NCI-H146 treated with DMSO at 0.1 percent for 48 hours (cell line): ENCODE data around the gene AQP12A.
"Not testable (repeated sequence)": the region's sequence is repeated elsewhere in the genome, so short reads cannot be mapped to it uniquely, and the experiment has no call there.

Experiments used
- DNase-seq: peaks from one replicate; lab custom pipeline; 2025; ENCODE audit not compliant: unreplicated experiment; lab: John Stamatoyannopoulos, UW

AQP12A gene

DNA sequence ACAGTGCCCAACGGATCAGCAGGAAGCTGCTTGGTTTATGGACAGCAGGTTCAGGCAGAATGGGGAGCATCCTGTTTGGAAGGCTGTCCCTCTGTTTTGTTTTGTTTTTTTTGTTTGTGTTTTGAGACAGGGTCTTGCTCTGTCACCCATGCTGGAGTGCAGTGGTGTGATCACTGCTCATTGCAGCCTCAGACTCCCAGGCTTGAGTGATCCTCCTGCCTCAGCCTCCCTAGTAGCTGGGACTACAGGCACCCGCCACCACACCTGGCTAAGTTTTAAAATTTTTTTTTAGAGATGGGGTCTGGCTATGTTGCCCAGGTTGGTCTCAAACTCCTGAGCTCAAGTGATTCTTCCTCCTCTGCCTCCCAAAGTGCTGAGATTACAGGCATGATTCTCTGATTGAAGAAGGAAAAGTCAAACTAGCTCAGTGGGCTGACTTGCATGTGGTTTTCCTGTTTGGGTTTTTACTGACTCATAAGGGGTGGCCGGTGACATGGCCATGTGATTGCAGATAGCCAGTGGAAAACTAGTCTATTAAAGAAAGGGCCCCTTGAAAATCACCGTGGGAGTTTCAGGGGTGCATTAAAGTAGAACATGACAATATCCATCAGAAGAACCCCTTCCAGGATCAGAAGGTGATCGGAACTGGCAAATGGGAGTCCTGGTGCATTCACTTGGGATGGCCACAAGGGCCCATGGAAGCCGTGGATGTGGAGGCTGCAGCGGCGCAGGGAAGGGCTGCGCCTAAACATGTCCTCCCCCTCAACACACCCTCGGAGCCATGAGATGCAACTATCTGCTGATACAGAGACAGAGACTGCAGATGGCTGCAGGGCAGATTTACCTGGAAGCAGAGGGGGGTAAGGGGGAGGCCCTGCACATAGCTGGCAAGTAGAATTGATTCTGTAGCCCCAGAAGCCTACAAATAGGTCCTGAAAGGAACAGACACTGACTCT is 35.5 kb upstream of the AQP12A start:
- DNase-seq: no peak

DNA sequence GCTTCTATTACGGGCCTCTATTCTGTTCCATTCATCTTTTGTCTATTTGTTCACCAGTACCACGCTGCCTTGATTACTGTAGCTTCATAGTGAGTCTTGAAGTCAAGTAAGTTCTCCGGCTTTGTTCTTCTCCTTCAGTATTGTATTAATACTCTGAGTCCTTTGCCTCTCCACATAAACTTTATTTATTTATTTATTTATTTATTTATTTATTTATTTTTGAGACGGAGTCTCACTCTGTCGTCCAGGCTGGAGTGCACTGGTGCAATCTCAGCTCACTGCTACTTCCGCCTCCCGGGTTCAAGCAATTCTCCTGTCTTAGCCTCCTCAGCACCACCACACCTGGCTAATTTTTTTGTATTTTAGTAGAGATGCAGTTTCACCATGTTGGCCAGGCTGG is 31.8 kb upstream of the AQP12A start:
- not testable (repeated sequence) for DNase-seq

DNA sequence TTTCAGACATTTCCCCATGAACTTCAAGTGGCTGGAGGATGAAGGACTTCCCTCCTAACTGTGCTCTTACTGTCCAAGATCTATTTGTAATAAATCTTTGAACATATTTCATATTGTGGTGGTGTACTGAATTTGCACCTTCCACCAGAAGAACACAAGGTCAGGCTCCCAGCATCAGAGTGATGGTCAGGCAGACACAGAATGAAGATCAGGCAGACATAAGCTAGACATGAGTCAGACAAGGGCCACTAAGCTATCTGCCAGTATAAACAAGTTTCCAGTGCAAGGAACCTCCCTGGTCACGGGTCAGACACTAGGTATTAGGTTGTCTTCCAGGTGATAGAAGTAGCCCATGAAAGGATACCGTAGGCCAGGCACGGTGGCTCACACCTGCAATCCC is 29.0 kb upstream of the AQP12A start:
- no peak for DNase-seq

DNA sequence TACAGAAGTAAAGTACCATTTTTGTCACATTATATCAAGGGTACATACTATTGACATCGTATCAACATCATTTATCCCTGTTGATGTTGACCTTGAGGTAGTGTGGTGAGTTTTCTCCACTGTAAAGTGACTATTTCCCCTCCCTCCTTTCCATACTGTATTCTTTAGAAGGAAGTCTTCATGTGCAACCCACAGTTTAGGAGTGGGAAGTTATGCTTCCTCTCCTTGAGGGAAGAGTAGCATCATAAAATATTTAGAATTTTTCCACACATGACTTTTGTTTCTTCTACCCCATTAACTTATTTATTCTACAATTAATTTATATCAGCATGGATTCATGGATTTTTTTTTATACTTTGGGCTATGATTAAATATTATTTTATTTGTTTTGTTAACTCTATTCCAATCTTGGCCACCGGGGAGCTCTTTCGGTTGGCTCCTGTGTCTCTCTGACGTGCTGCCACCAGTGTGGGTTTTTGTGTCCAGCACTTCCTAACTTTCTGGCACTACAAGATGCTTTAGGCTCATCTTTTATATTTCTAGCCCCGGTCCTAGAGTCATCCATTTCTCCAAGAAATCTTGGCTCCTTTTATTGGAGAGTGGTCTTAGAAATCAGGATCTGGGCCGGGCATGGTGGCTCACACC is 28.0 kb upstream of the AQP12A start:
- no peak for DNase-seq

DNA sequence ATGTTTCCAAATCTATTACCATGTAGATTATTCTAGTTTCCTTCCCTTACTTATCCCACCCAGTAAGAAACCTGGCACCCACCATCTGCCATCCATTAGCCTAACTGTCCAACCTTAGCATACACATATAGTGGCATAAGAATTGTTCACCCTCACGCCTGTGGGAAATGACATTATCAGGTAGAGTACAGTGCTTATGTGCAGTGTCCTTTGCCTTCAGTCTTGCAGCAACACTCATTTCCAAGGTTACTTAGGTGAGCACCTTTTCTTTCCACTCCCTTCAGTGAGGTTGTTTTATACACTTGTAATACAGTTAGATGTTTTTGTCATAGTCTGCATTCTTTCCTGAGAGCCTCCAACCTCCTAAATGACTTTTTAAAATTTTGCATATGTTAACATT is 27.0 kb upstream of the AQP12A start:
- no peak for DNase-seq

DNA sequence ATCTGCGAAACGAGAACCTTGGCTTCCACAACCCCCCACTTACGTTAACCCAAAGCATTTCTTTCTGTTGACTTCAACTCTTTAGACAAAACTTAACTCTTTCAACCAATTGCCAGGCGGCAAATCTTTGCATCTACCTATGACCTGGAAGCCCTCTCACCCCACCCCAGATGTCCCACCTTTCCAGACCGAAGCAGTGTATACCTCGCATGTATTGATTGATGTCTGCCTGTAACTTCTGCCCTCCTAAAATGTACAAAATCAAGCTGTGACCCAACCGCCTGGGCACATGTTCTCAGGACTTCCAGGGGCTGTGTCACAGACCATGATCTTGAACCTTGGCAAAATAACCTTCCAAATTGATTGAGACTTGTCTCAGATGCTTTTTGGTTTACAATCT is 21.3 kb upstream of the AQP12A start:
- no peak for DNase-seq

DNA sequence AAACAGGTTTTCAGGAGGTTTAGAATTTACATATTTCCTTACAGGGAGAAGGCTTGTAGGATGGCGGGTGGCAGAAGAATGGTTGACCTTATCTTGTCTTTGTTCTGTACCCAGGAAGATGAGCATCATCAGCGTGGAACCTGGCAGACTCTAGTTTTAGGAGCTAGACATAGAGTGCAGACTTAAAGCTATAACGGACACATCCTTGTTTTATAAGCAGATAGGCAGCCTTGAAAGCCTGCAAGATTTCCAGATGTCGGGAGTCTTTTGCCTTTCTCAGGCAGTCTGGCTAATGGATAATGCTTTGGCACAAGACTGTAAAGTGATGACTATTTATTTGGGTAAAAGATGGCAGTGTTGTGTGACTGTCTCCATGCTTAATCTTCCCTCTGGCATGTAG is 20.7 kb upstream of the AQP12A start:
- no peak for DNase-seq

DNA sequence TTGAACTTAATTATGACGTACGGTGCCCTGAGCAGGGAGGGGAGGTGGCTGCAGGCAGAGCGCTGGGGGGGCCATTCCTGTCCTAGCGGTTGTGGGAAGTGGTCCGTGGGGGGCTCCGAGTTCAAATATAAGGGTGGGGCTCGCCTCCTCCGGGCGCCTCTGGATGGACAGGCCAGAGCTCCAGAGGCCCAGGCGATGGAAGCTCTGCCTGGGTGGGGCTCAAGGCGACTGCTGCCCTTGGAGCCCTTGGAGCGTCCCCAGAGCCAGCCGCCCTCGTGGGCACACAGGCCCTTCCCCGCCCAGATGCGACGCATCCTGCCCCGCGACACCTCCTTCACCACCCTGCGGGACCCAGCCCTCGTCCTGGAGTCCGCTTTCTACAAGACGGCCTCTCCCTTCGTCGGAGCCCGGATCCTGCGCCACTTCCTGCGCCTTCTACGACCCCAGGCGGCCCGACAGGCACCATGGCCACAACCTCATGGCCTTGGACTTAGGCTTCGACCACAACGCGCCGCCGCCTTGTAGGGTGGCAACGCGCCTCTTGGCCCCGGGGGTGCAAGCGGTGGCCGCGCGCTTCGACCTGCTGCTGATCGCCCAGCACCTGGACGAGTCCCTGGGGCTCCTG is 19.5 kb upstream of the AQP12A start:
- no peak for DNase-seq

DNA sequence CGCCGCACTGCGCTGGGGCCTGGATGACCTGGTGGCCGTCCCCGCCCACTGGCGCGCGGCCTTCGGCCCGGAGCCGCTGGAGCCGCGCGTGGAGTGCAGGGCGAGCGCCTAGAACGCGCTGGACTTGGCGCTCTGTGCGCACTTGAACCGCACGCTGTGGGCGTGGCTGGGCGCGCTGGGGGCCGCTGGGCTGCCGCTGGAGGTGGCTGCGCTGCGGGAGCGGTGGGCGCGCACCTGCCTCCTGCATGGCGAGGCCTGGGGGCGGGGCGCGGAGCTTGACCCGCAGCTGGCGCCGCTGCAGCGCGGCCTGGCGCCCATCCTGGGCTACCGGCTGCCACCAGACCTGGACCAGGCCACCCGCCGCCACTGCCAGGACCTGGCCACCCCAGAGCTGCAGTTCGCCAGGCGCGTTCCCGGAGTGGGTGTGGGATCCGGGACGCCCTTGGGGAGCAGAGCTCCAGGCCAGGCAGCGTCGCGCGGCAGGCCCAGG is 18.9 kb upstream of the AQP12A start:
- no peak for DNase-seq

DNA sequence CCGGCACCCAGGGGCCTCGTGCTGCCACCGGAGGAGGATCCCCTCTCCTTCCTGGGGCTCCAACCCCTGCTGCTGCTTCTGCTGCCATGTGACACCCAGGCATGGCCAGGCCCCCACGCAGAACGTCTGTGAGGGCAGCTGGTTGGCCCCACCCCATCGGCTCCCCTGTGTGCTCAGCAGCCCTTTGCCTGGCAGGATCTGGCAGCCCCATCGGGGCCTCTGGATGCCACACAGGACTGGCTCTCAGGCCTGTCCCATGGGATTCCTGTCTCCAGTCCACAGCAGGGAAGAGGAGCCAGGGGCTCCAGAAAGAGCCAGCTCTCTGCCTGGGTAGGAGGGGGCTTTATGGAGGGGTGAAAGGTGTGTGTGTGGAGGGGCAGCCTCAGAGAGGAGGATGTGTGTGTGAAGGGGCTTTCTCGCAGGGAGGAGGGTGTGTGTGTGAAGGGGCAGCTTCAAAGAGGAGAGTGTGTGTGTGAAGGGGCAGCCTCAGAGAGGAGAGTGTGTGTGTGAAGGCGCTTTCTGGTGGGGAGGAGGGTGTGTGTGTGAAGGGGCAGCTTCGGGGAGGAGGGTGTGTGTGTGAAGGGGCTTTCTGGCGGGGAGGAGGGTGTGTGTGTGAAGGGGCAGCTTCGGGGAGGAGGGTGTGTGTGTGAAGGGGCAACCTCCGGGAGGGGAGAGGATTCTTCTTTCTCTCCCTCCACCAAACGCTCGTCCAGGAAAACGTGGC is 17.0 kb upstream of the AQP12A start:
- DNase-seq: not testable (repeated sequence)

DNA sequence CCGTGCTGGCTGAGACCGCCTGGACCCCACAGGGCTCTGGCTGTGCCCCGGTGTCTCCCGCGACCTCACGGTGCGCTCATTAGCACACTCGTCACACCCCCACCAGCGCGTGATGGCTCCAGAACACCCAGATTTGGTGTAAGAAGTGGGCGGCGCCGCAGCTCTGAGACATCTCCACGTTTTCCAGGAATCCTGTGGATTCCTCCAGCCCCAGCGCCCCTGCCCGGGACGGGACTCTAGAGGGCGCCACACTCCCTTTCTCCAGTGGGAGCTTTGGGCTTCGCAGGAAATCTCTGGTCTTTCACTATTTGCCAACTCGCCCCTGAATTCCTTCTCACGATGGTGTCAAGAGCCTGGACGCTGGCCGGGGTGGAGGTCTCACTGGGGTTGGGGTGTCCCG is 16.3 kb upstream of the AQP12A start:
- not testable (repeated sequence) for DNase-seq

DNA sequence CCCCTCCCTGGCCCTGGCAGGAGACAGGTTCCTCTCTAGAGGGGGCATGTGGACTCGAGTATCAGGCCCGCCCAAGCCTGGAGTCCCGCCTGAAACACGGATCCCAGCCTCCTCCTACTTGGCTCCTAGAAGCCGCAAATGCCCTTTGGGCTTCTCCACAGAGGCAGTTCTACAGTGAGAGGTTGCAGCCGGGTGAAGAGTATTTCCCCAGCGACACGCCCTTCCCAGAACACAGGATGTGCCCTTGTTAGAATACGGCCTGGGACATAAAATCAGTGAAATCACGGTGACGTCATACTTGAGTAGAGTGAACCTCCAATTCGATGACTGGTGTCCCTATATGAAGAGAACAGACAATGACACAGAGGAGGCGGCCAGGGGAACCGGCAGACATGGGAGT is 13.6 kb upstream of the AQP12A start:
- not testable (repeated sequence) for DNase-seq

DNA sequence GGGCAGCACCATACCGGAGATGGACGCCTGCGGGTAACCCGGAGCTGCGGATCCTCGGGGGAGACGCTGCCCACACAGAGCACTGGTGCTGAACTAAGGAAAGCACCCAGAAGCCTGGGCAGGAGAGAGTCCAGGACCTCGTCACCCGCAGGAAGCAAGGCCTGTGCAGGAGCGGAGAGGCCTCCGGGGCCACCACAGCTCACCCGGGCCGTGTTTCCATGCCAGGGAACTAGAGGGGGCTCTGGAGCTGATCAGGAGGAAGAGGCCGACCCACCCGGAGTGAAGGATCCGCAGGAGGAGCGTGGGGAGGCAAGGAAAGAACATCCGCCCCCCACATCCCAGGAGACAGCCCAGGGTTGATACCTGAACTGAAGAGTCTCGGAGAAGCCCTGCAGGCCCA is 12.8 kb upstream of the AQP12A start:
- DNase-seq: not testable (repeated sequence)

DNA sequence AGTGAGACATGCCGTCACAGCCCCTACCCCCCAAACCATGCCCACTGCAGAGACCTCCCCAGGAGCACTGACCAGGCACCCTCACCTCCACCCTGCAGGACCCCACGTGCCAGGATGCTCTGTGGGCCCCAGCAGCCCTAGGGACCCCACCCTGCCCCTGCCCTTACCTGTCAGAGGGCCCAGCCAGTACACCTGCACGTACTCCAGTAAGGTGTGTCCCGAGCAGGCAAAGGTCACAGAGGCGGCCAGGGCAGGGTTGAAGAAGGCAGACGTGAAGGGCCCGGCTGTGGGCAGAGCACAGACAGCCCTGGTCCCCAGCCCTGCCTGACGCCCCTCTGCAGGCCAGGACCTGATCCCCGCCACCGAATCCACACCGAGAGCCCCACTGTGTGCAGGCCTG is 11.5 kb upstream of the AQP12A start:
- DNase-seq: not testable (repeated sequence)

DNA sequence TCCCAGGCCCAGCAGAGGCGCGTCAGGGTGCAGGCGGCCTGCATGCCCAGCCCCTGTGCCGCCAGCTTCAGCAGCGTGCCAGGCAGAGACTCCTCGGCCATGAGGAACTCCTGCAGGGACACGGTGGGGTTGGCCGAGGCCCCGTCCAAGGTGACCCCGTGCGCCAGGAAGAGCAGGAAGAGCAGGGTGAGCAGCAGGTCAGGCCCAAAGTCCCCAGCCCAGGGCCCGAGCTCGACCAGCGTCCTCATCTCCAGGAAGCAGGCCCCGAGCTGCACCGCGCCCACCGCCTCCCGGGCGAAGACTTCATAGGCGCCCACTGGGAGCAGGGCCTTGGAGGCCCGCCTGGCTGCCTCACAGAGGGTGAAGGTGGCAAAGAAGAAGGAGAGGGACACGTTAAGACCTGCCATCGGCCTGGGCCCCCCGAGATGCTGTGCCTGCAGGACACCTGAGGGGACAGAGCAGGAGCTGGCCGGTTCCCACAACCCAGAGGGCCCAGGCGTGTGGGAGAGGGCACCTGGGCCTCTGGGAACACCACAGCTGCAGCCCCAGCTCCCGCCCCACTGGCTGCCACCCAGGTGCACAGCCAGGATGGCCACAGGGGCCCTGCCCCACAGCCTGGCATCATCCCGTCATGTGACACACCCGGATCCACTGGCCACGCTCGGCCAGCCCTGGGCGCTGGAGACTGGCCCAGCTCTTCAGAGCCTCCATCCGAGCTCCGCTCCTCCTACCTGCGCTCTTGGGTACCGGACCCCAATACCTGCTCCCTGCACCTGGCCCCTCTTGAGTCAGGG is 9.0 kb upstream of the AQP12A start, which contains the start of gene AQP12B:
TSS of gene AQP12B (minus strand) at position 455 of the 794 bp plus-strand sequence. CDS start at position 407, 48 bp downstream.
- not testable (repeated sequence) for DNase-seq

DNA sequence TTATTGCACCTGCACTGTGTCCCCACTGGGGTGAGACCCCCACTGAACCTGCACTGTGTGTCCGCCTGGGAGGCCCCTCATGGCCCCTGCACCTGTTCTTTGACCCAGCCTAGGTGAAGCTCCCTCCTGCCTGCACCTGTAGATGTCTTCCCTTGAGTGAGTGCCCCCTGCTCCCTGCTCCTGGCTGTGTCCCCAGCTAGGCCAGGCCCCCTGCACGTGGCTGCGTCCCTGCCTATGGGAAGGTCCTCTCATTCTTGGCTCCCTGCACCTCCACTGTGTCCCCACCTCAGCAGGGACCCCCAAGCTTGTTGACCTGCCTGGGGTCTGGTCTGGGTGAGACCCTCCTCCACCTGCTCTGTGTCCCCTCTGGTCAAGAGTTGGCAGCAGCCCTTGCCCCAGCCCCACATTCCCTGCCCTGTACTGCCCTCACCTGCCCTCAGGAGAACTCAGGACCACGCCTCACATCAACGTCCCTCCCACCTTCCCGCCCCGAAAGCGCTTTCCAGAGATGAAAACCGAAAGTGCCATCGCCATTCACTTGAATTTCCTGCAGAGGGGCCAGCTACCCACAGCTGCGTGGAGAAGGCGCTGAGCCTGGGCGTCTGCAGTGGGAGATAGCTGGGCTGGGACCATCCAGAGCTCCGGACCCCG is 8.2 kb upstream of the AQP12A start:
- DNase-seq: not testable (repeated sequence)

DNA sequence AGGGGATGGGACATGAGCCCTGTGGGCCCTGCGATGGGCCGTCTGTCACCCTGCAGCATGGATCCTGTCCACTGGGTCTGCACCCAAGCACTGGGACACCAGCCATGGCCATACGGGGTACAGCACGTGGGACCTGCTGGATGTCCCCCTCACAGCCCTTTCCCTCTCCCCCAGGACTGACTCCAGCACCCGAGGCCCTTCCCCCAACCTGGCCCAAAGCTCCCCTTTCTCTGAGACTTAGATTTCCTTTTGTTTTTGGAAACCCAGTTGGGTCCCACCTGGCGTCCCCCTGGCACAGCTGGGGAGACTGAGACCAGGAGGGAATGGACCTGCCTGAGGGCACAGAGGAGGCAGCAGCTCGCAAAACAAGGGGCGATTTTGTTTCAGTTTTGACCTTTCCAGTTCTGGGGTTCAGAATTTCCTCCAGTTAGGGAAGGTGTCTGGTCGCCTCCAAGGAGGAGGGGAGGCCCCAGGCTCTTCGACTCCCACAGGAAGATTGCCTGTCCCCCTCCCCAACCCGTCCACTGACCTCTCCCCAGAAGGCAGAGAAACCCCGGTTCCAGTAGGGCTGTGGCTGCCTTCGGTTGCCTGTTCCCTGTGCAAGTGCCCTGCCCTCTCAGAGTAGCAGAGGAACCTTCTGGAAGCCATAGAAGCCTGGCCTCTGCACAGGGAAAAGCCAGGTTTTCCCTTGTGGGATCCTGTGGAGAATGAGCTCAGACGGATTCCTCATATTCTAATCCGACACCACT is 7.5 kb upstream of the AQP12A start:
- not testable (repeated sequence) for DNase-seq

DNA sequence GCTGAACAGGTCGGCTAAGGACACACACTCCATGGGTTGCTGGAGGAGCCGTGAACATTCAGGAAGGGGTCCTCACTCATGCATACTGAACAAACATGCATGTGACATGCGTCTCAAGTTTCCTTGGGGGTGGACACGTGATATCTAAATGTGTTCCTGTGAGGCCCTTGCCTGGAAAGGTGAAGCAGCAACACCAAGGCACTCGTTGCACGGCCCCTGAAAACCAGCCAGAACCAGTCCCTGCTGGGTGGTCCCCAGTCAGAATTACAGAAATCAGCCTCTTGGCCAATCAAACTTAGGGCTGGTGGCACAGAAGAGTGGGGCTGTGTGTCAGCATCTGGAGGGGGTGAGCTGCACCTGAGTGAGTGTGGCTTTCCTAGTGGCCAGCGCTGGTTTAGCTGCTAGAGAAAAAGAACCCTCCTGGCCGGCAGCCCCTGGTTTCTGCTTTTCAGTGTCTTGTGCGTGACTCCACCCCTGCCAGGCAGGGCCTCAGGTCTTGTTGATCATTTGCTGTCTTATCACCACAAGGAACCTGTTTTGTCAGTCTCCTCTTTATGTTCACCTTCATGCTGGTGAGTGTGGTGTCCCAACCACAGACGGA is 5.8 kb upstream of the AQP12A start:
- no peak for DNase-seq
